Keratinocyte (primary cell): ENCODE measurements around the gene POMC.

Experiments used
- EZH2 ChIP-seq: IDR thresholded peaks from one replicate; pipeline ENCODE4 v1.6.1; 2012; ENCODE audit warnings: inconsistent platforms, mild to moderate bottlenecking, low read length, moderate library complexity
- TF ChIP-seq, protein P1 (sequence below), 3 experiments: IDR thresholded peaks in 1 of 3; conservative IDR thresholded peaks in 1 of 3; optimal IDR thresholded peaks in 1 of 3; 2 replicates in 2 of 3; 3 replicates in 1 of 3; pipeline versions ENCODE3 to v1.5.1; 2011; ENCODE audit warnings: low read length in 3 of 3, mild to moderate bottlenecking in 3 of 3, moderate library complexity in 2 of 3, control low read depth in 1 of 3, inconsistent platforms in 1 of 3; ENCODE audit not compliant: insufficient read depth in 2 of 3; ENCODE audit errors: extremely low read depth in 1 of 3

DNA sequence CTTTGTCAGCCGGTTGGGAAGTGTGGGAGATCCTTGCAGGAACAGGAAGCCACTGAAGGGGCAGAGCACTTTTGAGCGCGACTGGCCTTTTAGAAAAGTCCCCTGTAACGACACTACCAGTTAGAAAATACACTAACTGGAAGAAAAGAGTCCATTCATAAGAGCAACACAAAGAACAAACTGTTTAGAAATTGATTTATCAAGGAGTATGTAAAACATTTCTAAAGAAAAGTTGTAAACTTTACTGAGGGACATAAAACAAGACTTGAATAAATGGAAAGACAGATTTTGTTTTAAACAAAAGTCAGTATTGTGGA, 29.8 kb upstream of the POMC start:
- TF ChIP-seq, protein P1, sequence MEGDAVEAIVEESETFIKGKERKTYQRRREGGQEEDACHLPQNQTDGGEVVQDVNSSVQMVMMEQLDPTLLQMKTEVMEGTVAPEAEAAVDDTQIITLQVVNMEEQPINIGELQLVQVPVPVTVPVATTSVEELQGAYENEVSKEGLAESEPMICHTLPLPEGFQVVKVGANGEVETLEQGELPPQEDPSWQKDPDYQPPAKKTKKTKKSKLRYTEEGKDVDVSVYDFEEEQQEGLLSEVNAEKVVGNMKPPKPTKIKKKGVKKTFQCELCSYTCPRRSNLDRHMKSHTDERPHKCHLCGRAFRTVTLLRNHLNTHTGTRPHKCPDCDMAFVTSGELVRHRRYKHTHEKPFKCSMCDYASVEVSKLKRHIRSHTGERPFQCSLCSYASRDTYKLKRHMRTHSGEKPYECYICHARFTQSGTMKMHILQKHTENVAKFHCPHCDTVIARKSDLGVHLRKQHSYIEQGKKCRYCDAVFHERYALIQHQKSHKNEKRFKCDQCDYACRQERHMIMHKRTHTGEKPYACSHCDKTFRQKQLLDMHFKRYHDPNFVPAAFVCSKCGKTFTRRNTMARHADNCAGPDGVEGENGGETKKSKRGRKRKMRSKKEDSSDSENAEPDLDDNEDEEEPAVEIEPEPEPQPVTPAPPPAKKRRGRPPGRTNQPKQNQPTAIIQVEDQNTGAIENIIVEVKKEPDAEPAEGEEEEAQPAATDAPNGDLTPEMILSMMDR (optimal IDR thresholded peaks at IDR 0.05 in 1 of 3, IDR thresholded peaks at IDR 0.05 in 1 of 3, conservative IDR thresholded peaks at IDR 0.05 in 1 of 3; ENCODE audit: extremely low read depth in 1 of 3, insufficient read depth in 2 of 3, low read length in 3 of 3): no peak
- no peak for TF ChIP-seq EZH2
